GDM1 (cell line): Measurements from ENCODE around the gene USP53.
"Not testable (repeated sequence)": the region's sequence is repeated elsewhere in the genome, so short reads cannot be mapped to it uniquely, and the experiment has no call there.

ENCODE experiments used
- DNase-seq: peaks from one replicate; lab custom pipeline; 2025; lab: John Stamatoyannopoulos, UW

Gene USP53

DNA sequence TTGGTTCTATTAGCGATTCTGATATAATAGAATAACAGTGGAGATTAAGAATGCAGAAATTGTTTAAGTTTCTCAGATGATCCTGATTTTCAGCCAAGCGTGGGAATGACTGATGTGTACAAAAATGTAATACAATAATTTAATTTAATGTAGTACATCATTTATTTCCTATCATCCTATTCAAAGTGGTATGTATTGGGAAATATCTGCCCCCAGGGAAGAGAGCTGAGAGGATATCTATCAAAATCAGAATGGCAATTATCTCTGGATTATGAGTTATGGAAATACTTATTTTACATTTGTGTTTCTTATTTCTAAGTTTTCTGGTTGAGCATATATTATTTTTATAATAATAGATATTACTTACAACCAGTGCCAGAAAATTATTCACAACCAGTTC lies 105.5 kb downstream of the USP53 start:
- no peak for DNase-seq

- DNase-seq, result no peak
These were observed 109.6 kb downstream of the USP53 start, which contains the start of gene FABP2 for GRCh38 chr4:119321921-119322687. Gene FABP2 (minus strand): TSS chr4:119322138. CDS start chr4:119322102, 36 bp downstream.

- DNase-seq, result no peak
These were observed 116.2 kb downstream of the USP53 start for GRCh38 chr4:119328695-119329094.

GRCh38 chr4:119329835-119330620 lies 117.5 kb downstream of the USP53 start:
- DNase-seq, result no peak

DNA sequence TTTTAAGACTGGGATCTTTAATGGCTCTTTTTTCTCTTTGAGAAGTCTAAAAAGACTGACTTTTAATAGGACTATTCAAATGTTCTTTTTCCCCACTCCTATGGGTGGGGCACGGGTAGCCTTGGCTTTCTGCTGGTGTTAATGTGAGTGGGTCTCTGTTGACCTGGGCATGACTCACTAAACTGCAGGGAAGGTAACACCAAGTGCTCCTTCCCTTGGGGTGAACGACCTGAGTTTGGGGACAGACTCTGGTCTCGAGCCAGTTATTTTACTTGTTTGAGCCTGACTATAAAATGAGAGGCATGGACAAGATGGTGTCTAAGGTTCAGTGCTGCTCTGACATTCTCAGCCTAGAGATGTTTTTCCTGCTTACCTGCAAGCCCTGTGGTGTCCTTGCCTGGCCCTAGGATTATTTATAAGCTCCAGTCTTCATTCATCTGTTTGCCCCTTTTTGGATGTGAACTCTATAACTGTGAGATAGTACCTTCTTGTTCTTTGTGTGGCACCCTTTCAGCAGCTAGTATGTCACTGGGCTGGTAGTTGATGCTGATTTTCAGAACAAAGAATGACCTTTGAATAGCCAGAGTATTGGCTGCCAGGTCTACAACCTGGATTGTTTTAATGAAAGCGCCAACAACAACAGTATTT lies 123.9 kb downstream of the USP53 start:
- not testable (repeated sequence) for DNase-seq

DNA sequence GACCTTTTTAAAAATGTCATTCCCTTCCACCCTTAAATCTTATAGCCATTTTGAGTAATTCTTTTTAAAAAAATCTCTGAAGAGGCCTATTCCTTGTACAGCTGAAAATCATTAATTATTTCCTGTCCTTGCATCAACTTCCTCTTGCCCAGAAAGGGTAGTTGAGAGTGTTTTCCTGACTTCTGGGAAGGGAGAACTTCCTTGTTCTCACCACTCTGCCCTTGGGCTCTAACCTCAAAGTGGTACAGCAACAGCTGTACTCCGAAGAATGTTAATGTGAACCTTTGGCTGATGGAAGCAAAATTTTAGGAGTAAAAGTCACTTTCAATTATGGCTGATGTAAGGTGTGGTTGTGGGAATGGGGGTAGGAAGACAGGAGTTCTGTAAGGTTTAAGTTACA lies 124.5 kb downstream of the USP53 start:
- peak; percentile 1 for DNase-seq

GRCh38 chr4:119339895-119340294 lies 127.4 kb downstream of the USP53 start:
- DNase-seq, result not testable (repeated sequence)

DNA sequence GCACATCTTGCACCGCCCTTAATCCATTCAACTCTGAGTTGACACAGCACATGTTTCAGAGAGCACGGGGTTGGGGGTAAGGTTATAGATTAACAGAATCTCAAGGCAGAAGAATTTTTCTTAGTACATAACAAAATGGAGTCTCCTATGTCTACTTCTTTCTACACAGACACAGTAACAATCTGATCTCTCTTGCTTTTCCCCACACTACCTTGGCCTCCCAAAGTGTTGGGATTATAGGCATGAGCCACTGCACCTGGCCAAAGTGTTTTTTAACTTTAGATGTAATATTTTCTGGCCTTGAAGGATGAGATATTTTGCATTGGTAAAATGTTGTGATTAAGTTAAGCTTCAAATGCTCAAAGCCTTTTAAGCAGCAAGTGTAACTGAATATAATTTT lies 130.8 kb downstream of the USP53 start:
- DNase-seq, result not testable (repeated sequence)
